Measurements from ENCODE around the gene ZNRF3. TPM values are rescaled to one million over a fixed set of nuclear protein-coding genes. Genes with fewer than 3 reads are reported as not detected.

The ZNRF3 gene
- total and polyA plus RNA-seq, 12 donors = 1.8 to 7.7 (median 6.2) TPM

GRCh38 chr22:29041408-29041807 is 158.0 kb downstream of the ZNRF3 start:
- intact Hi-C loops (cut with DNase I) = loop anchor here in 8 of 10 donors (2.0 to 10.0 kb wide), 8 partner anchors 113 to 439 kb away; no protein-coding TSS in a partner anchor
- no peak for DNase-seq
- WGBS, 2 donors = 53 to 60% methylated on average over 2 of the region's 2 CpGs
- no peaks in the 10 kb centered on the region for H3K9me3 ChIP-seq
- peak overlapping the region in 1 of 10 donors; percentile 18 for H3K27ac ChIP-seq
- H3K4me3 ChIP-seq = no peak overlapping the region
- H3K27me3 ChIP-seq = no peaks in the 10 kb centered on the region
- peaks cover 0 to 14% (median 4%) of the 10 kb centered on the region in 9 donors for H3K4me1 ChIP-seq
- H3K36me3 ChIP-seq = peaks cover 0 to 32% (median 0%) of the 10 kb centered on the region in 9 donors
- ATAC-seq = no peak
- TF ChIP-seq CTCF (IDR thresholded peaks at IDR 0.05) = no peak

- ATAC-seq = no peak
- intact Hi-C loops (cut with DNase I) = loop anchor here in 8 of 10 donors (5.0 to 10.0 kb wide), 6 partner anchors 111 to 442 kb away; no protein-coding TSS in a partner anchor
- Histone ChIP-seq H3K27ac (peak overlapping the region in 4 of 10 donors; percentile 10 to 52 (median 33)), H3K27me3 (no peaks in the 10 kb centered on the region), H3K9me3 (no peaks in the 10 kb centered on the region), H3K4me1 (peaks cover 0 to 14% (median 4%) of the 10 kb centered on the region in 9 donors), H3K4me3 (no peak overlapping the region), H3K36me3 (peaks cover 0 to 56% (median 0%) of the 10 kb centered on the region in 9 donors)
- 90% methylated on average over 7 of the region's 7 CpGs for WGBS, 2 donors
- no peak for DNase-seq
- TF ChIP-seq CTCF (IDR thresholded peaks at IDR 0.05) = no peak
Measured at GRCh38 chr22:29043906-29044575, 160.7 kb downstream of the ZNRF3 start.

GRCh38 chr22:29044657-29045176 is 161.3 kb downstream of the ZNRF3 start:
- TF ChIP-seq CTCF (IDR thresholded peaks at IDR 0.05) = no peak
- H3K4me1 ChIP-seq = peaks cover 0 to 14% (median 4%) of the 10 kb centered on the region in 9 donors
- DNase-seq (no peak), ATAC-seq (peak in 4 of 8 donors; percentile 5 to 55 (median 44))
- intact Hi-C loops (cut with DNase I) = loop anchor here in 8 of 10 donors (5.0 to 10.0 kb wide), 6 partner anchors 110 to 442 kb away; no protein-coding TSS in a partner anchor
- WGBS, 2 donors = 88 to 92% methylated on average over 13 of the region's 13 CpGs
- H3K27ac ChIP-seq = peak overlapping the region in 4 of 10 donors; percentile 10 to 52 (median 33)
- no peaks in the 10 kb centered on the region for H3K9me3 ChIP-seq
- peaks cover 0 to 63% (median 2%) of the 10 kb centered on the region in 9 donors for H3K36me3 ChIP-seq
- no peaks in the 10 kb centered on the region for H3K27me3 ChIP-seq
- H3K4me3 ChIP-seq = no peak overlapping the region

GRCh38 chr22:29048822-29049654 is 165.7 kb downstream of the ZNRF3 start:
- no peak for ATAC-seq
- Histone ChIP-seq H3K4me1 (peaks cover 0 to 4% (median 0%) of the 10 kb centered on the region in 9 donors), H3K9me3 (no peaks in the 10 kb centered on the region), H3K4me3 (no peak overlapping the region), H3K36me3 (peaks cover 0 to 69% (median 8%) of the 10 kb centered on the region in 9 donors), H3K27me3 (no peaks in the 10 kb centered on the region), H3K27ac (no peak overlapping the region)
- DNase-seq = no peak
- WGBS, 2 donors = 95% methylated on average over 31 of the region's 31 CpGs
- TF ChIP-seq CTCF (IDR thresholded peaks at IDR 0.05) = no peak
- intact Hi-C loops (cut with DNase I) = loop anchor here in 7 of 10 donors (10.0 kb wide), 3 partner anchors 106 to 444 kb away; no protein-coding TSS in a partner anchor
